ENCODE measurements around the gene PNPLA3. TPM values are rescaled to one million over a fixed set of nuclear protein-coding genes. Genes with fewer than 3 reads are reported as not detected.

PNPLA3 gene
- total RNA-seq, 1 donor from 2014 or later: not detected

DNA sequence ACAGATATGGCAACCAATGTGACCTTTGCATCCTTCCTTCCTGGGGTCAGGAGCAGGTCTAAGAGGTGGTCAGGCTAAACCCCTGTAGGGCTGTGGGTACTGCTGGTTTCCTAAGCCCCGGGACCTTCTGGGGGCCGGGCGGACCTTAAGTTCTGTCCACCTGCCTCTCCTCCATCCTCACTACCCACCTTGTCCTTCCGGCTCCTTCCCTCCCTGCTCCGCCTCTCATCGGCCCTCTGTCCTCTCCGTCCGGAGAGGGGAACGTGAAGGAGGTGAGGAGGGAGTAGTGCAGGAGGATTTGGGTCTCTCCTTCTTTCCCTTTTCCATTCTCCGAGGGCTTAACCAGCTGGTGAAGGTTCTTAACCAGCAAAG is 72.2 kb downstream of the PNPLA3 start:
- Histone ChIP-seq H3K9me3 (no peaks in the 10 kb centered on the region), H3K27ac (no peak overlapping the region), H3K4me1 (no peaks in the 10 kb centered on the region), H3K36me3 (peaks cover 59 to 70% of the 10 kb centered on the region in 2 donors), H3K27me3 (no peaks in the 10 kb centered on the region), H3K4me3 (no peak overlapping the region)
- intact Hi-C loops (cut with DNase I): no loop called here
- TF ChIP-seq, protein P1, sequence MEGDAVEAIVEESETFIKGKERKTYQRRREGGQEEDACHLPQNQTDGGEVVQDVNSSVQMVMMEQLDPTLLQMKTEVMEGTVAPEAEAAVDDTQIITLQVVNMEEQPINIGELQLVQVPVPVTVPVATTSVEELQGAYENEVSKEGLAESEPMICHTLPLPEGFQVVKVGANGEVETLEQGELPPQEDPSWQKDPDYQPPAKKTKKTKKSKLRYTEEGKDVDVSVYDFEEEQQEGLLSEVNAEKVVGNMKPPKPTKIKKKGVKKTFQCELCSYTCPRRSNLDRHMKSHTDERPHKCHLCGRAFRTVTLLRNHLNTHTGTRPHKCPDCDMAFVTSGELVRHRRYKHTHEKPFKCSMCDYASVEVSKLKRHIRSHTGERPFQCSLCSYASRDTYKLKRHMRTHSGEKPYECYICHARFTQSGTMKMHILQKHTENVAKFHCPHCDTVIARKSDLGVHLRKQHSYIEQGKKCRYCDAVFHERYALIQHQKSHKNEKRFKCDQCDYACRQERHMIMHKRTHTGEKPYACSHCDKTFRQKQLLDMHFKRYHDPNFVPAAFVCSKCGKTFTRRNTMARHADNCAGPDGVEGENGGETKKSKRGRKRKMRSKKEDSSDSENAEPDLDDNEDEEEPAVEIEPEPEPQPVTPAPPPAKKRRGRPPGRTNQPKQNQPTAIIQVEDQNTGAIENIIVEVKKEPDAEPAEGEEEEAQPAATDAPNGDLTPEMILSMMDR (IDR thresholded peaks at IDR 0.05): no peak
- no peak for DNase-seq (ENCODE audit: low spot score in 2 of 2)

DNA sequence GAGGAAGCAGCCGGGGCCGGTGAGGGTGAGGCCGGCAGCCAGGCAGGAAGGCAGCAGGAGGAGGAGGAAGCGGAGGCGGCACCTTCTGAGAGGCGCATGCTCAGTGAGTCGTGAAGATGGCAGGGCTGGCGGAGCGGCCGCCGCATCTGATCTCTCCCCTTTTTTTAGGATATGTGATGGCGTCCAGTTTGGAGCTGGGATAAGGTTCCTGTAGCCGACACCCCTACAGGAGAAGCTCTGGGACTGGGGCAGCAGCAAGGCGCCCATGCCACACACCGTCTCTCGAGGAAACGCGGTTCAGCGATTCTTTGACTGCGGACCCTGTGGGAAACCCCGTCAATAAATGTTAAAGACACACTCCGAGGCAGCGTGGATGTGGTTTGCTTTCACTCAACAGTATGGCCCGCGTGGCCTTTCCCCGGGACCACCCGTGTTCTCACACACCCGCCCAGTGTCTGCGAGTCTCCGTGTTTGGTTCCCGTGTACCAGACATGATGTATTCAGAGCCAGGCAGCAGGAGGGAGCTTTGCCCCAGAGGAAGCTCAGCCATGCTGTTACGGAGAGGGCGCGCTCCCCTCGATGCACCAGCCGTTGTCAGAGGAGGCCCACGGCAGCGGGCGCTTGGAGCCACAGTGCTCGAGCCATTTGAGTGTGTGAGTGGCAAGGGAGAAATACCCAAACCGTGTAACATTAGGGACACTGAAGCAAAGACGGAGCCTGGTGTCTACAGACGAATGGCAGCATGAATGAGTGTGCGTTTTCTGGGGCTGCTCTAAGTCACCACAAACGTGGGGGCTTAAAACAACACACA is 72.8 kb downstream of the PNPLA3 start:
- Histone ChIP-seq H3K27me3 (no peaks in the 10 kb centered on the region), H3K9me3 (no peaks in the 10 kb centered on the region), H3K4me3 (no peak overlapping the region), H3K27ac (no peak overlapping the region), H3K36me3 (peaks cover 55 to 64% of the 10 kb centered on the region in 2 donors), H3K4me1 (no peaks in the 10 kb centered on the region)
- intact Hi-C loops (cut with DNase I): no loop called here
- DNase-seq (ENCODE audit: low spot score in 2 of 2): peak; percentile 19 to 76
- TF ChIP-seq, protein P1 (IDR thresholded peaks at IDR 0.05): no peak

DNA sequence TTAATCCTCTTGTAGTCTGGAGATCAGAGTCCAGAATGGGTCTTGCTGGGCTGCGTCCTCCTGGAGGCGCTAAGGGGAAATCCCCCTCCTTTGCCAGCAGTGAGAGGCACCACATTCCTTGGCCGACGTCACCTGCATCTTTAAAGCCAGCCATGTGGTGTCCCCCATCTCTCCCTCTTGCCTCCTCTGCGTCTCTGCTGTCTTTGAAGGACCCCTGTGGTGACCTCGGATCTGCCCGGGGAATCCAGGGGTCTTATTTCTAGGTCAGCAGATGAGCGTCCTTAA is 73.3 kb downstream of the PNPLA3 start:
- Histone ChIP-seq H3K27me3 (no peaks in the 10 kb centered on the region), H3K9me3 (no peaks in the 10 kb centered on the region), H3K4me1 (no peaks in the 10 kb centered on the region), H3K27ac (no peak overlapping the region), H3K36me3 (peaks cover 50 to 60% of the 10 kb centered on the region in 2 donors), H3K4me3 (no peak overlapping the region)
- TF ChIP-seq, protein P1 (IDR thresholded peaks at IDR 0.05): no peak
- no peak for DNase-seq (ENCODE audit: low spot score in 2 of 2)
- intact Hi-C loops (cut with DNase I): no loop called here

Other genes starting within 250 kb of the PNPLA3 start
- 8.6 TPM for gene EFCAB6, start 111.5 kb upstream of the PNPLA3 start, total RNA-seq
- gene SULT4A1, start 61.3 kb upstream of the PNPLA3 start, total RNA-seq: not detected
- gene PNPLA5, start 31.8 kb upstream of the PNPLA3 start, total RNA-seq: not detected
- 23.6 TPM for gene SAMM50, start 31.6 kb downstream of the PNPLA3 start, total RNA-seq
- gene PARVB, start 100.5 kb downstream of the PNPLA3 start, total RNA-seq: 33.8 TPM